T-helper 22 cell (primary cell): ENCODE measurements around the gene LRRC41.
"Not testable (repeated sequence)": the region's sequence is repeated elsewhere in the genome, so short reads cannot be mapped to it uniquely, and the experiment has no call there.

Experiments used
- DNase-seq: peaks from one replicate; pipeline ENCODE4 v3.0.0-alpha.2; 2020; ENCODE audit warnings: low read depth

LRRC41 gene

DNA sequence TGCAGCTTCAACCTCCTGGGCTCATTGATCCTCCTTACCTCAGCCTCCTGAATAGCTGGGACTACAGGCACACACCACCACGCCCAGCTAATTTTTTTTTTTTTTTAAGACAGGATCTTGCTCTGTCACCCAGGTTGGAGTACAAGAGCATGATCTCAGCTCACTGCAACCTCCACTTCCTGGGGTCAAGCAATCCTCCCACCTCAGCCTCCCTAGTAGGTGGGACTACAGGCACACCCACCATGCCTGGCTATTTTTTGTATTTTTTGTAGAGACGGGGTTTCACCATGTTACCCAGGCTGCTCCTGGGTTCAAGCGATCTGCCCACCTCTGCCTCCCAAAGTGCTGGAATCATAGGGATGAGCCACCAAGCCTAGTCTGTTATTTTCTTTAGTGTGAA is 59.6 kb downstream of the LRRC41 start:
- DNase-seq: not testable (repeated sequence)

DNA sequence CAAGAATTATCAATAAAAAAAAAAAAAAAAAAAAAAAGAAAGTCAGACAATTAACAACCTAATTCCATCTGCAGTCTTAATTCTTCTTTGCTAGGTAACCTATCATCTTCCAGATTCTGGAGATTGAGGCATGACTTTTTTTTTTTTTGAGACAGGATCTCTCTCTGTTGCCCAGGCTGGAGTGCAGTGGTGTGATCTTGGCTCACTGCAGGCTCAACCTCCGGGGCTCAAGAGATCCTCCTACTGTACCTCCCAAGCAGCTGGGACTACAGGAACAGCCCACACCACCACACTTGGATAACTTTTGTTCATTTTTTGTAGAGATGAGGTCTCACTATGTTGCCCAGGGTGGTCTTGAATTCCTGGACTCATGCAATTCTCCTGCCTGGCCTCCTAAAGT is 60.5 kb downstream of the LRRC41 start:
- DNase-seq: no peak

DNA sequence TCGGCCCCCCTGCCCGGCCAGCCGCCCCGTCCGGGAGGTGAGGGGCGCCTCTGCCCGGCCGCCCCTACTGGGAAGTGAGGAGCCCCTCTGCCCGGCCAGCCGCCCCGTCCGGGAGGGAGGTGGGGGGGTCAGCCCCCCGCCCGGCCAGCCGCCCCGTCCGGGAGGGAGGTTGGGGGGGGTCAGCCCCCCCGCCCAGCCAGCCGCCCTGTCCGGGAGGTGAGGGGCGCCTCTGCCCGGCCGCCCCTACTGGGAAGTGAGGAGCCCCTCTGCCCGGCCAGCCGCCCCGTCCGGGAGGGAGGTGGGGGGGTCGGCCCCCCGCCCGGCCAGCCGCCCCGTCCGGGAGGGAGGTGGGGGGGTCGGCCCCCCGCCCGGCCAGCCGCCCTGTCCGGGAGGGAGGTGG is 61.7 kb downstream of the LRRC41 start:
- DNase-seq: not testable (repeated sequence)

DNA sequence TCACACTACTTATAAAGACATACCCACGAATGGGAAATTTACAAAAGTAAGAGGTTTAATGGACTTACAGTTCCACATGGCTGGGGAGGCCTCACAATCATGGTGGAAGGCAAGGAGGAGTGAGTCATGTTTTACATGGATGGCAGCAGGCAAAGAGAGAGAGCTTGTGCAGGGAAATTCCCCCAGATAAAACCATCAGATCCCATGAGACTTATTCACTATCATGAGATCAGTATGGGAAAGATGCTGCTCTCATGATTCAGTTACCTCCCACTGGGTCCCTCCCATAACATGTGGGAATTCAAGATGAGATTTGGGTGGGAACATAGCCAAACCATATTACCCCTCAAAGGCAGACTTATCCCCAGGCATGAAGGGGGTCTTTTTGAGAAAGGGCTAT is 64.6 kb downstream of the LRRC41 start:
- DNase-seq: not testable (repeated sequence)

DNA sequence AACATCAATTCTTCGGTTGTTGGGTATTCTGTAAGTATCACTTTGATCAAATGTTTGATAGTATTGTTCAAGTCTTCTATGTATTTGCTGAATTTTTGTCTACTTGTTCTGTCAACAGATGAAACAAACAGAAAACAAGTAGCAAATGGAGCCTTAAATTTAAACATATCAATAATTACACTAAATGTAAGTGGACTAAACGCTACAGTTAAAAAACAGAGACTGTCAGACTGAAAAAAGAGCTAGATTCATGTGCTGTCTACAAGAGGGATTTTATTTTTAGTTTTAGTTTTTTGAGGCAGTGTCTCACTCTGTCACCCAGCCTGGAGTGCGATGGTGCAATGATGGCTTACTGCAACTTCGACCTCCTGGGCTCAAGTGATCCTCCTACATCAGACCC is 66.5 kb downstream of the LRRC41 start:
- no peak for DNase-seq

DNA sequence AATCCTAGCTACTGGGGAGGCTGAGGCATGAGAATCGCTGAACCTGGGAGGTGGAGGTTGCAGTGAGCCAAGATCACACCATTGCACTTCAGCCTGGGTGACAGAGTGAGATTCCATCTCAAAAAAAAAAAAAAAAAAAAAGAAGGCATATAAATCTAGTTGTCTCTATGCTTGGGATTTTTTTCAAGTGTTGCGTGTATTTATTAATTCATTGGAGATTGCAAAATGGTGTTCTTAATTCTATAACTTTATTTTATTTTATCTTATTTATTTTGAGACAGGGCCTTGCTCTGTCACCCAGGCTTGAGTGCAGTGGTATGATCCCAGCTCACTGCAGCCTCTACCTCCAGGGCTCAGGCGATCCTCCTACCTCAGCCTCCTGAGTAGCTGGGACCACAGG is 72.2 kb downstream of the LRRC41 start:
- DNase-seq: not testable (repeated sequence)
